Astrocyte (in vitro differentiated cells and primary cell): ENCODE results near the gene CNOT4. TPM values are rescaled to one million over a fixed set of nuclear protein-coding genes. Genes with fewer than 3 reads are reported as not detected.

Experiments used
- DNase-seq: peaks from one replicate; pipeline ENCODE4 v3.0.0-alpha.2; 2010; ENCODE audit warnings: low read depth
- FAIRE-seq: peaks from 2 replicates; lab custom pipeline; 2011; peaks lifted over from hg19 to GRCh38; lab: Jason Lieb, UNC
- H2AFZ ChIP-seq: 2 replicates; pipeline ENCODE4 v1.6.0; 2012; ENCODE audit warnings: low read depth, low read length, inconsistent platforms
- H3K27ac ChIP-seq: 2 replicates; pipeline ENCODE4 v1.5.1; 2011; ENCODE audit warnings: low read depth, low read length, inconsistent platforms
- H3K27me3 ChIP-seq: 2 replicates; pipeline ENCODE4 v1.6.0; 2011; ENCODE audit warnings: low read length, inconsistent platforms; ENCODE audit not compliant: insufficient read depth
- H3K36me3 ChIP-seq: 2 replicates; pipeline ENCODE4 v1.5.1; 2011; ENCODE audit warnings: low read length, inconsistent platforms; ENCODE audit not compliant: insufficient read depth
- H3K4me1 ChIP-seq: 2 replicates; pipeline ENCODE4 v1.5.1; 2011; ENCODE audit warnings: low read length, inconsistent platforms; ENCODE audit not compliant: insufficient read depth
- H3K4me2 ChIP-seq: 2 replicates; pipeline ENCODE4 v1.6.0; 2012; ENCODE audit warnings: low read length, inconsistent platforms
- H3K4me3 ChIP-seq: 2 replicates; pipeline ENCODE4 v1.5.1; 2011; ENCODE audit warnings: low read depth, mild to moderate bottlenecking, low read length, inconsistent platforms; ENCODE audit not compliant: insufficient read depth
- H3K79me2 ChIP-seq: 2 replicates; pipeline ENCODE4 v1.6.0; 2012; ENCODE audit warnings: mild to moderate bottlenecking, low read length, inconsistent platforms; ENCODE audit not compliant: insufficient read depth
- H3K9ac ChIP-seq: 2 replicates; pipeline ENCODE4 v1.6.0; 2012; ENCODE audit warnings: mild to moderate bottlenecking, low read length, inconsistent platforms
- H3K9me3 ChIP-seq: 2 replicates; pipeline ENCODE4 v1.5.1; 2012; ENCODE audit warnings: low read depth, mild to moderate bottlenecking, low read length, inconsistent platforms; ENCODE audit not compliant: insufficient read depth
- H4K20me1 ChIP-seq: 2 replicates; pipeline ENCODE4 v1.6.0; 2012; ENCODE audit warnings: low read length, inconsistent platforms; ENCODE audit not compliant: insufficient read depth
- H3K27ac Mint-ChIP-seq: one replicate; pipeline ENCODE4 v1.8.0; 2021; ENCODE audit warnings: mild to moderate bottlenecking, mixed read lengths; ENCODE audit not compliant: unreplicated experiment
- H3K27me3 Mint-ChIP-seq: one replicate; pipeline ENCODE4 v1.8.0; 2021; ENCODE audit warnings: low read depth, mixed read lengths; ENCODE audit not compliant: unreplicated experiment
- H3K36me3 Mint-ChIP-seq: one replicate; pipeline ENCODE4 v1.8.0; 2021; ENCODE audit warnings: low read depth, mixed read lengths; ENCODE audit not compliant: unreplicated experiment
- H3K4me1 Mint-ChIP-seq: one replicate; pipeline ENCODE4 v1.8.0; 2021; ENCODE audit warnings: low read depth, mixed read lengths; ENCODE audit not compliant: unreplicated experiment
- H3K4me3 Mint-ChIP-seq: one replicate; pipeline ENCODE4 v1.8.0; 2021; ENCODE audit warnings: mild to moderate bottlenecking, moderate library complexity, mixed read lengths; ENCODE audit not compliant: unreplicated experiment
- H3K9me3 Mint-ChIP-seq: one replicate; pipeline ENCODE4 v1.8.0; 2021; ENCODE audit warnings: mild to moderate bottlenecking, mixed read lengths; ENCODE audit not compliant: unreplicated experiment
- EZH2 ChIP-seq: IDR thresholded peaks from 2 replicates; pipeline ENCODE4 v1.6.1; 2012; ENCODE audit warnings: mild to moderate bottlenecking, low read length, inconsistent platforms; ENCODE audit not compliant: insufficient read depth
- total RNA-seq: library from RNA; stranded (reverse); gene quantifications from 2 replicates; pipeline ENCODE4 v1.2.1, GENCODE V29; 2021
- TF ChIP-seq, protein P1 (sequence below): IDR thresholded peaks from 2 replicates; pipeline ENCODE4 v1.5.1; 2011; ENCODE audit warnings: low read depth, mild to moderate bottlenecking, inconsistent platforms, low read length, moderate library complexity; ENCODE audit not compliant: insufficient read depth

The CNOT4 gene
- total RNA-seq, 1 donor from 2014 or later: 24.9 TPM

DNA sequence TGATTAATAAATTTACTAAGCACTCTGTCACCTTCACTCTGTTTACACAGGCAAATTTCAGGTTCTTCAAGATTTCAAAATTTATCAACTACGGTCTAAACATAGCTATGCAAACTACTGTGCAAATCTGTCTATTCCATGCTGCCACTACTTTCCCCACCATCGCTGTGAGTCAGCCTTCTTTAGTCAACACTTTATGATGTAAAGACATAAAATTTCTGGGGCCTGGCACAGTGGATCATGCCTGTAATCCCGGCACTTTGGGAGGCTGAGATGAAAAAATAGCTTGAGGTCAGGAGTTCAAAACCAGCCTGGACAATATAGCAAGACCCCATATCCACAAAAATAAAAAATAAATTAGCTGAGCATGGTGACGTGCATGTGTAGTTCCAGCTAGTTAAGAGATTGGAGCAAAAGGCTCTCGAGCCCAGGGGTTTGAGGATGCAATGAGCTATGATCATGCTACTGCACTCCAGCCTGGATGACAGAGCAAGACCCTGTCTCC lies 42.6 kb downstream of the CNOT4 start:
- no peaks in the 10 kb centered on the region for H3K36me3 ChIP-seq
- peaks cover 79% of the 10 kb centered on the region for H3K79me2 ChIP-seq
- FAIRE-seq (no peak), DNase-seq (no peak)
- Mint-ChIP-seq H3K9me3 (peaks cover 4% of the 10 kb centered on the region), H3K27me3 (no peaks in the 10 kb centered on the region), H3K4me1 (no peaks in the 10 kb centered on the region), H3K27ac (no peak overlapping the region), H3K4me3 (no peak overlapping the region), H3K36me3 (peaks cover 4% of the 10 kb centered on the region)
- TF ChIP-seq EZH2: no peak
- TF ChIP-seq, protein P1, sequence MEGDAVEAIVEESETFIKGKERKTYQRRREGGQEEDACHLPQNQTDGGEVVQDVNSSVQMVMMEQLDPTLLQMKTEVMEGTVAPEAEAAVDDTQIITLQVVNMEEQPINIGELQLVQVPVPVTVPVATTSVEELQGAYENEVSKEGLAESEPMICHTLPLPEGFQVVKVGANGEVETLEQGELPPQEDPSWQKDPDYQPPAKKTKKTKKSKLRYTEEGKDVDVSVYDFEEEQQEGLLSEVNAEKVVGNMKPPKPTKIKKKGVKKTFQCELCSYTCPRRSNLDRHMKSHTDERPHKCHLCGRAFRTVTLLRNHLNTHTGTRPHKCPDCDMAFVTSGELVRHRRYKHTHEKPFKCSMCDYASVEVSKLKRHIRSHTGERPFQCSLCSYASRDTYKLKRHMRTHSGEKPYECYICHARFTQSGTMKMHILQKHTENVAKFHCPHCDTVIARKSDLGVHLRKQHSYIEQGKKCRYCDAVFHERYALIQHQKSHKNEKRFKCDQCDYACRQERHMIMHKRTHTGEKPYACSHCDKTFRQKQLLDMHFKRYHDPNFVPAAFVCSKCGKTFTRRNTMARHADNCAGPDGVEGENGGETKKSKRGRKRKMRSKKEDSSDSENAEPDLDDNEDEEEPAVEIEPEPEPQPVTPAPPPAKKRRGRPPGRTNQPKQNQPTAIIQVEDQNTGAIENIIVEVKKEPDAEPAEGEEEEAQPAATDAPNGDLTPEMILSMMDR: no peak
- no peaks in the 10 kb centered on the region for H3K27me3 ChIP-seq
- no peaks in the 10 kb centered on the region for H3K4me1 ChIP-seq
- H4K20me1 ChIP-seq: peaks cover 47% of the 10 kb centered on the region
- no peaks in the 10 kb centered on the region for H3K9me3 ChIP-seq
- H3K9ac ChIP-seq: no peak overlapping the region
- H3K27ac ChIP-seq: no peak overlapping the region
- no peak overlapping the region for H3K4me2 ChIP-seq
- no peak overlapping the region for H2AFZ ChIP-seq
- H3K4me3 ChIP-seq: no peak overlapping the region

DNA sequence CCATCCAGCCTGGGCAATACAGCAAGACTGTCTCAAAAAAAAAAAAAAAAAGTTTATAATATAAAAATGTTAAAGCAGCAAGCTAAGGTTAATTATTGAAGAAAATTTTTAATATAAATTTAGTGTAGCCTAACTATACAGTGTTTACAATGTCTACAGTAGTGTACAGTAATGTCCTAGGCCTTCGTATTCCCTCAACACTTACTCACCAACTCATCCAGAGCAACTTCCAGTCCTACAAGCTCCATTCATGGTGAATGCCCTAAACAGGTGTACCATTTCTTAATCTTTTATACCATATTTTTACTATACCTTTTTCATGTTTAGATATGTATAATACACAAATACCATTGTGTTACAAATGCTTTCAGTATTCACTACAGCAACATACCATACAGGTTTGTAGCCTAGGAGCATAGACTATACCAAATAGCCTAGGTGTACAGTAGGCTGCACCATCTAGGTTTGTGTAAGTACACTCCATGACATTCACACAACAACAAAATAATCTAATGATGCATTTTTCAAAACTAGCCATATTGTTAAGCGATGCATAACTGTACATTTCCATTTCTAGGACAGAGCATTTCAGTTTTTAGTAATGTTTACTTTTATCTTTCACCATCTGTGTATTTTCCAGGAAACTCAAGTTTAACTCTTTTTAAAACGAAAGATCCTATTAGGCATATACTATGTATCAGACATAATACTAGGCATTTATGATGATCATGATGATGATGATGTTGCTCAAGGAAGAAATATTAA lies 43.3 kb downstream of the CNOT4 start:
- DNase-seq: no peak
- Histone ChIP-seq H3K36me3 (no peaks in the 10 kb centered on the region), H3K4me1 (no peaks in the 10 kb centered on the region), H3K79me2 (peaks cover 80% of the 10 kb centered on the region), H4K20me1 (peaks cover 48% of the 10 kb centered on the region), H3K27ac (no peak overlapping the region), H2AFZ (no peak overlapping the region), H3K4me3 (no peak overlapping the region), H3K9me3 (no peaks in the 10 kb centered on the region), H3K9ac (no peak overlapping the region), H3K4me2 (no peak overlapping the region), H3K27me3 (no peaks in the 10 kb centered on the region)
- no peak for FAIRE-seq
- H3K27ac Mint-ChIP-seq: no peak overlapping the region
- peaks cover 4% of the 10 kb centered on the region for H3K9me3 Mint-ChIP-seq
- no peak overlapping the region for H3K4me3 Mint-ChIP-seq
- H3K4me1 Mint-ChIP-seq: no peaks in the 10 kb centered on the region
- H3K36me3 Mint-ChIP-seq: peaks cover 4% of the 10 kb centered on the region
- TF ChIP-seq EZH2: no peak
- TF ChIP-seq, protein P1: no peak
- no peaks in the 10 kb centered on the region for H3K27me3 Mint-ChIP-seq

DNA sequence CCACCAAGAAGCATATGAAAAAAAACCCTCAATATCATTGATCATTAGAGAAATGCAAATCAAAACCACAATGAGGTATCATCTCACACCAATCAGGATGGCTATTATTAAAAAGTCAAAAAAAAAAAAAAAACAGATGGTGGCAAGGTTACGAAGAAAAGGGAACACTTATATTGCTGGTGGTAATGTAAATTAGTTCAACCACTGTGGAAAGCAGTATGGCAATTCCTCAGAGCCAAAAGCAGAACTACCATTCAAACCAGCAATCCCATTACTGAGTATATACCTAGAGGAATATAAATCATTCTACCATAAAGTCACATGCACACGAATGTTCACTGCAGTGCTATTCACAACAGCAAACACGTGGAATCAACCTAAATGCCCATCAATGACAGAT lies 46.0 kb downstream of the CNOT4 start:
- H3K9me3 Mint-ChIP-seq: peaks cover 4% of the 10 kb centered on the region
- no peak for TF ChIP-seq EZH2
- TF ChIP-seq, protein P1: no peak
- no peak for FAIRE-seq

More for the DNA sequence above, 46.0 kb downstream of the CNOT4 start:
- Histone ChIP-seq H3K79me2 (peaks cover 75% of the 10 kb centered on the region), H3K36me3 (no peaks in the 10 kb centered on the region), H3K4me2 (no peak overlapping the region), H3K4me1 (no peaks in the 10 kb centered on the region), H3K9ac (no peak overlapping the region), H3K9me3 (no peaks in the 10 kb centered on the region), H3K4me3 (no peak overlapping the region), H4K20me1 (peaks cover 61% of the 10 kb centered on the region), H3K27me3 (no peaks in the 10 kb centered on the region), H3K27ac (no peak overlapping the region), H2AFZ (no peak overlapping the region)
- Mint-ChIP-seq H3K27ac (no peak overlapping the region), H3K4me1 (peaks cover 6% of the 10 kb centered on the region), H3K27me3 (no peaks in the 10 kb centered on the region), H3K36me3 (peaks cover 4% of the 10 kb centered on the region), H3K4me3 (no peak overlapping the region)
- DNase-seq: no peak
